COLO668 (cell line): ENCODE measurements around the gene TMEM214.

ENCODE experiments used
- DNase-seq: peaks from one replicate; lab custom pipeline; 2025; ENCODE audit not compliant: unreplicated experiment; lab: John Stamatoyannopoulos, UW

Gene TMEM214

DNA sequence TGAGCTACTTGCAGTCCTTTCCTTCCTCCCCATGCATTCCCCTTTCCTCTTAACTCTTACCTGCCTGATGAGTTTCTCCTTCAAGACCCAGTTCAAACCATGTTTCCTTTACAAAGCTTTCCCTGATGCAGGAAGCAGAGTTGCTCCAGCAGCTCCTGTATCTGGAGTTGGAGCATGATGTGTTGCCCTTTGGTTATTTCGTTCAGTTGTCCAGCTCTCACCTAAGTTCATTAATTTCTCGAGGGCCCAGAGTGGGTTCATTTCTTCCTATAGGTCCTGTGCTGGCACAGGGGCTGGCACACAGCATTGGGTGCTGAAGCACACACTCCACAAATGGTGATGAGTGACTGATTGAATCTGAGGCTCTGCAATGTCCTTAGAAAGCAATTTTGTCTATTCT is 23.0 kb upstream of the TMEM214 start:
- DNase-seq = no peak

DNA sequence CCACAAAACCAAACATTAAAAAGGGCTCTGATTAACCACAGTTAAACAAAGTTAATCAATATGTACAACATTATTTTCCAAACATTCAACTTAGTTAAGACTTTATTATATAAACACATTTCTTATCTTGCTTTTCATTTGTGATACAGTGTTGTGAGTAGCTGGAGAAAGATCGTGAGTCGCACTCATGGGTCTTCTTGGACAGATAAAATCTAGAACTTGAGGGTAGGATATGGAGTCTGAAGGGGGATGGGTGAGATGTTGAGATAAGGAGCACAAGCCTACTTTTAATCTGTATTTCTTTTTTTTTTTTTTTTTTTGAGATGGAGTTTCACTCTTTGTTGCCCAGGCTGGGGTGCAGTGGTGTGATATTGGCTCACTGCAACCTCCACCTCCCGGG is 22.6 kb upstream of the TMEM214 start:
- DNase-seq = no peak

DNA sequence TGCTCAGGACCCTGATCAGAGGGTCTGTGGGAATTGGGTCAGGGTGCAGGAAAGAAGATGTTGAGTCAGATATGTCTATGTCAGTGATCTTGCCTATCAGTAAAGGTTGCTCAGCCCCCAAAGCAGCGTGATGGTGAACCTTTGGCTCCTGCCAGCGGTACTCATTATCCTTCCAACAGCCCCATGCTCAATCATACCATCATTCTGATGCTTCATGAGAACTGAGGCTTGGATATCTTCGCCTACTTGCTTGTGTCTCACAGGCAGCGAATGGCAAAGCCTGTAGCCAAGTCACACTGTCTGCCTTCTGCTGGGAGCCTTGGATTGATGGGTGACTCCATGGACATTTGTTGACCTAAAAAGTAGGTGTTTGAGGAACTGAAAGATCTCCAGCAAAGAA is 19.0 kb upstream of the TMEM214 start:
- DNase-seq = no peak

DNA sequence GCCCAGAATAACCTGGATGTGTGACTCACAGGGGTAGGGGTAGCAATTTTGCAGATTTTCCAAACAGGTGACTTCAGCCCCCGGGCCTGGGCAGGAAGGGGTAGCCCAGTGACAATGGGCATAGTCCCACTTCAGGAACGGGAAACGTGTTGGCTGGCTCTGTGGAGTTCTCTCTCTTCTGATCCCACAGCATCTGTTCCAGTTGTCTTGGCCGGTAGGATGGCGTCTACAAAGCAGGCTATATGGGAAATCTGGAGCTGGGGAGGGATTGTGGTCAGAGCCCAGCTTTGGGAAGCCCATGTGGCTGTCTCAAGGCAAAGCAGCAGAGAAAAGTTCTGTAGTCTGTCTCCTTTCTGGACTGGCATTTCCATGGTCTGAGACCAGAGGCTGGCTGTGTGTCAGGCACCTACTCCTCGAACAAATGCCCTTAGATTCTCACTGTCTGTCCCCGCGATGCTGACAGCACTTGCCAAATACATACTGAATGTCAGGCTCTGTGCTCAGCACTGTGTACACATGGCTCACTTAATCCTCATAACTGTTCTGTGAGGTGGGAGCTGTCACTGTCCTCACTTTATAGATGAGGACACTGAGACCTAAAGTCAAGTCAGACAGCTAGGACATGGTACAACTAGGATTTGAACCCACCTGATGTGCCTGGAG is 17.9 kb upstream of the TMEM214 start:
- DNase-seq = no peak

DNA sequence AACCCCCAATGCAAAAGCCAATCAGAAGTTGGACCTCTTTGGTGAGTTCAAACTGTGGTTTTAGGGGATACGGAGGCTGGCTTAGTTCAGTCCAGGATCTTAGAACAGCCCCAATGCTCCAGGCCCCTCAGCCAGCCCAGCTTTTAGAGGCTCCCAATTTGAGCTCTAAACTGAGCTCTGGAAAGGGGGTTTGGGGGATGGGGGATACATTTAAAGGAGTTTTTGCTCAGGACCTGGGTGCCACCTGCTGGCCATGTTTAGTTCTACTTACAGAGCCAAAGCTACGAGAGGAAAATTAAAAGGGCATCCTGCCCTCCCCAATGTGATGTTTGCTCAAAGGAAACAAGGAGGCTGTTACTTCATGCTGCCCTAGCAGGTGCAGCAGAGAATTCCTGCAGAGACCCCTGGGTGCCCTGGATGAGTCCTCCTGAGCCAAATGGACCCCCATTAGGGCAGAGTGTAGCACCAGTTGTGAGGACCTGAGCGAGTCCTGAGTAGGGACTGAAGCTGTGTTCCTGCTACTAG is 15.9 kb upstream of the TMEM214 start:
- peak; percentile 58 for DNase-seq

DNA sequence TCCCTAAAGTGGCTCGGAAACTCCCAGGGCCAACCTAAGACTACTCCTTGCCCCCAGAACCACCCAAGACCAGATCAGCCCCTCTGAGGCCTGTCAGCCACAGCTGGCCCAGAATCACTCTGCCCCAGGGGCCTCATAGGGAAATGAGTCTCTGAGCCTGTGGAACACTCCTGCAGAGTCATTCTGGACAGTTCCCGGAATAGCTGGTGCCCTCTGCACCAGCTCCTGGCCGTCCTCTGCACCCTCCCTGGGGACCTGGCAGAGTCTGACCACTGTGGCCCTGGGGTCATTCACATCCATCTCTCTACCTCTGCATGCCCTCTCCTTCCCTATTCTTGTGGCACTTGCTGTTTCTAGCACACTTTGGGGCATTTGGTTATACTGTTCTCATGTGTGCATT is 14.6 kb upstream of the TMEM214 start:
- no peak for DNase-seq

DNA sequence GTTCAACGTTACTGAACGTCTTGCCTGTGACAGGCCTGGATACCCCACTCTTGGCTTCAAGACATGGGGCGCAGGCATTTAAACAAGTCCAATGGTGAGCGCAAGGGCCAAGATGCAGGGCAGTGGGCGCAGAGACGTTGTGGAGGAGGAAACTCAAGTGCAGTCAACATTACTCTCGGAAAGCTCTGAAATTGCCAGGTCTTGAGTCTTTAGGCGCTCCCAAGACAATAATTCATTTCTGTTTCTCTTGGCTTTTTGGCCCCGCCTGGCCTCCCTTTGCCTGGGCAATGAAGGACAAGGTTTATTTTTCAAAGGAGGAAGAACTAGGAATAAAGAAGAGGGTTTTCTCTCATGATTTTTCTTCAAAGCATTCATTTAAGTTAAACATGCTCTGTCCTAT is 13.3 kb upstream of the TMEM214 start:
- no peak for DNase-seq

DNA sequence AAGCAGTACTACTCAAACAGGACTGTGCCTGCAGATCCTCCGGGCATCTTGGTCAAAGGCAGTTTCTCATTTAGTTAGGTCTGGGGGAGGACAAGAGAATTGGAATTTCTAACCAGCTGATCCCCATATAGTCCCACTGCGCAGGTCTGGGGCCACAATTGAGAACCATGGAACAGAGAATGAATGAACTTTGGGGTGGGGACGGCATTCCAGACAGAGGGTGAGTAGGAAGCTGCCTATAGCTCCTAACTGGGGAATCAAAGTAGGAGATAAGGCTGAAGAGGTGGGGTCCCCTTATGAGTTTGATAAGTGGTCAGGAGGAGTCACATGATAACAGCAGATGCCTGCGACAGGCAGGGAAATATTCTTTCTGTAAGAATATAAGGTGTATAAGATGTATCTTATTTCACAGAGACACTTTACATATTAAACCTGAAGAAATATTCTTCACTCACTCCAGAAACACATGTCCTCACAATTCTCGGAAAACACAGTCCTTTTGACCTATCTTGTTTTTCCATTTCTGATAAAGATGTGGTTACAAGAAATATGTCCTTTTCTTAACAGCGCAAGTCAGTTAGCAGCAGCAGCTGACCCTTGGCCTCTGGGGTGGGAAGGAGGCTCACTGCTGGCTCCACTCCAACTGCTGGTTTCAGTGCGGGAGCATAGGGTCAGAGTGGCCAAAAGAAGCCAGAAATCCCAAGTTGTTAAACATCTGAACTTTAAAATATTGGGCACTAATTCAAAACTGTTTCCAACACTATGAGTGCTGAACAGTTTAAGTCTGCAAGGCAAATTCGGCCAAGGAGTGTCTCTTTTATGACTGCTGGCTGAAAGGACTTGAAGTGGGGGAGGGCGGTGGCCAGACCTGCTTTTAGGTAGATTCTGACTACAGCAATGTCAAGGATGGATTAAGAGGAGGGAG is 12.6 kb upstream of the TMEM214 start:
- no peak for DNase-seq

DNA sequence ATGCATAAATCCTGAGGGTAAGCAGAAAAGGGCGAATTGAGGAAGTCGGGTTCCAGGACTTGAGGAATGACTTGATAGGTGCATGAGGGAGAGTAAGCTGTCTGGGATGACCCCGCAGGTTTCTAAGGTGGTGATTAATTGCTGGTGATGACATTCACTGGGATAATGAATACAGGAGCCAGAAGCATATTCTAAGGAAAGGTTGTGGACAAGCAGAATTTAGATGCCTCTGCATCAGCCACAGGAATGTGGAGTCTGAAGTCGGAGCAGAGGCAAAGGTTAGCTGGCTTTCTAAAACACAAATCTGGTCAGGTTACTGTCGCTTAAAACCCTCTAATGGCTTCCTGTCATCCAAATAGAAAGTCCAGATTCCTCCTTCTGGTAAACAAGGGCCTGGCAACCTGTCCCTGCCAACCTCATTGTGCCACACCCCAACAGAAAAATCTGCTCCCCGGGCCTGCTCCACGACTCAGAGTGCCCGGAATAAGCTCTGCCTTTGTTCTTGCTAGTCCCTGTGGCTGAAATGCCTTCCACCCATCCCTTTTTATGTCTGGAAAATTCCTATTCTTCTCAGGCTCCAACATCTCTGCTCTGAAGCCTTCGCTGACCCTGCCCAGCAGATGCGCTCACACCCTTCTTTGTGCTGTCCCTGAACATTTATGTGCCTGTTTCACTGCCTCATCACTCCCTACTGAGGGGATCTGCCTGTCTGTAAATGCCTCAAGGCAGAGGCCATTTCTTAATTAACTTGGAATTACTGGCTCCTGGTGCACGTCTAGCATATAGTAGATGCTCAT is 11.3 kb upstream of the TMEM214 start:
- DNase-seq = no peak

DNA sequence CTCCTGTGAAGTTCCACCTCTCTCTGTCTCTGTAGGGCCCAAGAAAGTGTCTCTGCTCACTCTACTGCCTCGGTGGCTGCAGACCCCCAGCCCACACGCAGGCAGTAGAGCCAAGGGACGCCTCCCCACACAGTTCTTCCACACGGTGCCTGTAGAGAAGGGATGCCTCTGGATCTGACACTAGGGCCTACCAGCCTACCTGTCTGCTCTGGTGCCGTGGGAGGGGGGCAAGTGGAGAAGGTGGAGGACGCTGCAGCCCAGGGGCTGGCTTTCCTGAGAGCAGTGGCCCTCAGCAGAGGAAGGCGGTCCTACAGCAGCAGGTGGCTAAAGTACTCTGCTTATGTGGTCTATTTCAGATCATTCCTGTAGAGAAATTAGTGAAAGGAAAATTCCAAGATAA is 9.0 kb upstream of the TMEM214 start:
- DNase-seq = no peak

DNA sequence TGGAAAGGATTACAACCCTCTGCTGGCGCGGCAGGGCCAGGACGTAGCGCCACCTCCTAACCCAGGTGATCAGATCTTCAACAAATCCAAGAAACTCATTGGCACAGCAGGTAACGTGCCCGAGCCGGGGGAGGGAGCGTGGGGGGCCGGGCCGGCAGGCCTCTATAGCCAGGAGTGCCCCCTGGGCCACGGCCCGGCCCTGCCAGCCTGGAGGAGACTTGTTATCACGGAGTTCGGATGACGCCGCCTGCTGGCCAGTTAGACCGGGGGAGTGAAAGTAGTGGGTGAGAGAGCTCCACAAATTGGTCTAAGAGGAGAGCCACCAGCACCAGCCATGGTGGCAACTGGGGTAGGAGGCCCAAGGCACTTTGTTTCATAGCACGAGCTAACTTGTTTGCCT is 8.6 kb upstream of the TMEM214 start:
- no peak for DNase-seq

DNA sequence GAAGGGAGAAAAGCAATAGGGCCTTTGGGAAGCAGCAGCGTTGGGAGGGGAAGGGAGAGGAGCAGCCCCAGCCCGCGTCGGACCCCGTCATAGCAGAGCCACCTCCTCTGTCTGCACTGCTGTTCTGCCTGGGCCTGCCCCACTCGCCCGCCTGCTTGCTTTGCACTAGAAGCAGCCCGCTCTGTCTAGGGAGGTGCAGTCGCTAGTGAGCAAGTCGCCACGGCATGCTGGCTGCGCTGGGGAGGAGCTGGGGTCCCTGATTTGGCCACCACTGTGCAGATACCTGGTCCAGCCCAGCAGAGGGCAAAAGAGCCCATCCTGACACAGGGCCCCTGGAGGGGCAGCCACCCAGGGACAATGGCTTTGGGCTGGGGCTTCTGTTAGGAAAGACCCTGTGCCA is 8.0 kb upstream of the TMEM214 start:
- no peak for DNase-seq

DNA sequence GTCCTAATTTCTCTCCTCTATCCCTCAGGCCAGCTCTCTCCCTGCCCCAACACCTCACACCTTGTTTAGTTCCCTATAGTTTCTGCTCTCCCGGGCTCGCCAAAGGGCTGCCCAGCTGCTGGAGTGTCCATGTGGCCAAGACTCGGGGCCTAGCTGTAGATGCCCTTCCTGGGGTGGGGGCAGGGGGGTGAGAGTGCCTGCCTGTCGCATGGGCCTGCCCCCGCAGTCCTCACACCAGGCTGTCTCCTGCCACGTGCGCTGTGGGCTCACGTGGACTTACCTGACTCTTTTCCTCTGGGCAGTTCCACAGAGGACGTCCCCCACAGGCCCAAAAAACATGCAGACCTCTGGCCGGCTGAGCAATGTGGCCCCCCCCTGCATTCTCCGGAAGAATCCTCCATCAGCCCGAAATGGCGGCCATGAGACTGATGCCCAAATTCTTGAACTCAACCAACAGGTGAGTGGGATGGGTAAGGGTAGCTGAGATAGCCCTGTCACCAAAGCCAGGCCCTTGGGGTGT is 7.4 kb upstream of the TMEM214 start:
- DNase-seq = no peak

DNA sequence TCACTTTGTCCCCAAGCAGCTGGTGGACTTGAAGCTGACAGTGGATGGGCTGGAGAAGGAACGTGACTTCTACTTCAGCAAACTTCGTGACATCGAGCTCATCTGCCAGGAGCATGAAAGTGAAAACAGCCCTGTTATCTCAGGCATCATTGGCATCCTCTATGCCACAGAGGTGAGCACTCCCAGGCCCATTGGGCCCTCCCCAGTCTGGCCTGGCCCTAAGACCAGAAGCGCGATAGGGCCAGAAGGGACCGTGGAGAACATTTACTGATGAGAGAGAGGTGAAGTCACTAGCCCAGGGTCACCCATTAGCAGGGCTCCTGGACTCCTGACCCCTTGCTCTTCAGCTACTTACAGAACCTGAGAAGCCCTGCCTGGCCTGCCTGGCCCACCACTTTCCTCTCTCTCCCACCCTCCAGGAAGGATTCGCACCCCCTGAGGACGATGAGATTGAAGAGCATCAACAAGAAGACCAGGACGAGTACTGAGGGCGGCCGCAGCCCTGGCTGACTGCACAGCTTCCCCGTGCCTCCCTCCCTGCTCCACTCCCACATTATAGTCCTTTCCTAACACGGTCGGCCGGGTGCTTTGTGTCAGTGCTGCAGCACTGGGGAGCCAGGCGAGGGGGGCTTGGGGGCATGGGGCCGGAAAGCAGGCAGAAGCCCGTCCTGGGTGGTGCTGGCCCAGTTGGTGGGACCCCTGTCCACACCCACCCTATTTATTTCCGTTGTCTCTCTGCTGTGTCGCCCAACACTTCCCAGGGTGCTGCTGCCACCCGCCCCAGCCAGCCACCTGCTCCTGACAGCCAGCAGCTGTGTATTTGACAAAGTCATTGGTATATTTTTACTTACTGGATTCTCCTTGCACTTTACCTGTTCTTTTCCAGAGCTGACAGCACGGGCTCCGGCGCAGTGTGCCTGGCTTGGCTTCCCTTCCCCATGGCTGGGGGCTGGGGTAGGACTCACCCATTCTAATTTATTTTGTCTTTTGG is 6.6 kb upstream of the TMEM214 start:
- DNase-seq = no peak

DNA sequence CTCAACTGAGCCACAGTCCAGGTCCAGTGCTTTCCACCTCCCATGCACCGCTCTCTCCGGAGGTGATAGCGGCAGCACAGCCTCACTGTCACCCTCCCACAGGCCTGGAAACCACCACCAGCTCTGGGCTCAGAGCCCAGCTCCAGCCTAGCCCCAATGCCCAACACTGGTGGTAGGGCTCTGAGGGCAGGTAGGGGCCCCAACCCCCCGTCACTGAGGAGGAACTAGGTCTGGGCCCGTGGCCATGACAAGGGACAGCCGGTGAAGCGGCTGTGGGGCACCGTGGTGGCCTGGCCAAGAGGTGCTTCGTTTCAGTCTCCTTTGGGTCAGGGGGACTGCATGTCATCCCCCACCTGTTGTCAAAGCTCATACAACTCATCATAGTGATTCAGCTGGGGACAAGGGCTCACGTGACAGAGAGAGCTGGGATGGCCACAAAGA is 5.5 kb upstream of the TMEM214 start:
- no peak for DNase-seq

DNA sequence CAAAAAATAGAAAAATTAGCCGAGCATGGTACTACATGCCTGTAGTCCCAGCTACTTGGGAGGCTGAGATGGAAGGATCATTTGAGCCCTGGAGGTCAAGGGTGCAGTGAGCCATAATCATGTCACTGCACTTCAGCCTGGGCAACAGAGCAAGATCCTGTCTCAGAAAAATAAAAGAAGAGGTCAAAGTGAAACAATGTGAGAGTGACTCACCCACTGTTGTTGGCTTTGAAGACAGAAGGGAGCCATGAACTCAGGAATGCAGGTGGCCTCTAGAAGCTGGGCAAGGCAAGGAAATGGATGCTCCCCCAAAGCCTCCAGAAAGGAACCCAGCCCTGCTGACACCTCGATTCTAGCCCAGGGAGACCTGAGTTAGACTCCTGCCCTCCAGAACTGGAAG is 3.7 kb upstream of the TMEM214 start:
- DNase-seq = no peak

DNA sequence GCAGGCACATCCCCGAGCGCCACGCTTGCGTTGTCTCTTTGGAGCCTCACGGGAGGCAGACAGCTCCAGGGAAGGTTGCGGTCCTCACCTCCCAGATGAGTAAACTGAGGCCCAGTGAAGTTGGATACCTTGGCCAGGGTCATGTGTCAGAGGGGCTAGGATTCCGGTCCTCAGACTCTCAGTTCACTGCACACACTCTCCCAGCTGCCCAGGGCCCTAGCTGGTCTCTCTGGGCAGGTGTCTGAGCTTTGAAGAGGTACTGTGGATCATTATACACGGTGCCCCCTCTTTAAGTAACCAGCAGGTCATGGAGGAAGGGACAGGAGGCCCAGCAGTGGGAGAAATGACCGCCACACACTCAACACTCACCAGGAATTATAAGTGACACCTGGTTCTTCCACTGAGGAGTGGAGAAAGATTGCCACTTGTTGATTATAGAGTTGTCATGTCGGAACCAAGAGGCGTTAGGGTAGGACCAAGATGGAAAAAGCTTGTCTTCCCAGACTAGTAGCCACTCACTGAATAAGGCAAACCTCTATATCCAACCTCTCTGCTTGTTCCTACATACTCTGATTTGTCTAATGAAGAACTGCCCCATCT is 588 bp downstream of the TMEM214 start:
- DNase-seq = no peak

DNA sequence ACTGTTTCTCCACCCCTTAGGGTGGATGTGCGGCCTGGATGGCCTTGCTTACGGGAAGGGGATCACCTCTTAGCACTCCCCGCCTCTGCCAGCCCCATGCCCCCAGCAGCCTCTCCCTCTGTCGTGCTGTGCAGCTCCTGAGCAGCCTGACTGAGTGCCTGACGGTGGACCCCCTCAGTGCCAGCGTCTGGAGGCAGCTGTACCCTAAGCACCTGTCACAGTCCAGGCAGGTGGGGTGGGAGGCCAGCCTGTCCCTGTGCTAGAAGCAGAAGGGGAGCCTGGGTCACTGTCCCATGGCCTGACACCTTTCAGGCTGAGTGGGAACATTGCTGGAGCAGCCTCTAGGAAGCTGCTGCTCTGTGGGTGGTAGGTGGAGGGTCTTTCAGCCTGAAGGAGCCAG is 5.2 kb downstream of the TMEM214 start:
- no peak for DNase-seq

DNA sequence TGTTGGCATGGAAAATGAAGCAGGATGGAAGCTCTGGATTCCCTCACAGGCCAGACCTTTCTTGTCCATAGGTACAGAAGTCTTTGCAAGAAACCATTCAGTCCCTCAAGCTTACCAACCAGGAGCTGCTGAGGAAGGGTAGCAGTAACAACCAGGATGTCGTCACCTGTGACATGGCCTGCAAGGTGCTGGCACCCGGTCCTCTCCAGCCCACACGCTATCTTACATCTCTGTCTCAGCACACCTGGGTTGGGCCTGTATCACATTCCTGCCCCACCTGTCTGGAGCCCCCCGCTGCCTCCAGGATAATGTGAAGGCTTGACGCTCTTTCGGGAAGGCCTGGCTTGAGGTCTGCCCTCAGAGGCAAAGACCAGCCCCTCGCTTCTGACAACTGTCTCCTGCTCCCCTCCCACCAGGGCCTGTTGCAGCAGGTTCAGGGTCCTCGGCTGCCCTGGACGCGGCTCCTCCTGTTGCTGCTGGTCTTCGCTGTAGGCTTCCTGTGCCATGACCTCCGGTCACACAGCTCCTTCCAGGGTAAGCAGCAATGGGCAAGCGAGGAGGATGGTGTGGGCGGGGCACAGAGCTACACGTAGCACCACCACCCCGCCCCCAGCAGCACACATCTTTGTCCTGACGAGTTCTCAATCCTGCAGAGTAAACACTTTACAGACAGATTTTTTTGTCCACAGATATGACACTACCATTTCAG is 6.0 kb downstream of the TMEM214 start:
- no peak for DNase-seq
